ENCODE results near the gene RNF4.
"Not testable (repeated sequence)": the region's sequence is repeated elsewhere in the genome, so short reads cannot be mapped to it uniquely, and the experiment has no call there.

Gene RNF4

DNA sequence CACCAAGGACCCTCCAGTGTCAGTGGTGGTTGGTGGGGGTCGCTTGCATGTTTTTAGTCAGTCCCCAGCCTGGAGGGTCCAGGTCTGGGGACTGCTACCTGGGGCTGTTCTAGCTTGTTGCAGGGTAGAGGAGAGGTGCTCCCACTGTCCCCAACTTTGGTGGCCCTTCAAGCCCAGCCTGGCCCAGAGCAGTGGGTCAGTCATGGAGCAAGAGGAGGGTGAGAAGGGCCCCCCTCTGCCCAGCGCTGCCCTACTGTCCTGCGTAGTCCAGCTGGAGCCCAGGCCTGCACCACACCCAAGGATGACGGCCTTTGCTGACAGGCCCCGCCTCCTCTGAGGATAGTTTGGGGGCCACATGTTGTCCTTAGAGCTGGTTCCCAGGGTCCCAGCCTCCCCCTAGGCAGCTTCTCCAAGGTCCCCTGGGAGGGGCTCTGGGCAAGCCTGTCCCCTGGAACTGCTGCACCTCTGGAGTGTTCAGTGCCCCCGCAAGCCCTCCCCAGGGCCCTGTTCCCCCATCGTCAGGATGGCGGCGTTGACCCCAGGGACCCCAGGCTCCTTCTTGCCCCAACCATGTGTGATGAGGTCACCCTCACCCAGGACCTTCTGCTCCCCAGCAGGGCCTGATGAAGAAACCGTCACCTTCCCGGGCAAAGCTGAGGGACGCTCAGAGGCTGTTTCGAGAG lies 43.4 kb upstream of the RNF4 start:
- DNase-seq (ENCODE audit: extremely low read depth, low read depth): no peak
- no peak for TF ChIP-seq CTCF (IDR thresholded peaks at IDR 0.05; ENCODE audit: low read depth, low read length, missing control alignments)
- H3K4me3 ChIP-seq (replicated peaks; ENCODE audit: low read depth, low read length): no peak overlapping the region

GRCh38 chr4:2426069-2426397 lies 42.9 kb upstream of the RNF4 start:
- no peak overlapping the region for H3K4me3 ChIP-seq (replicated peaks; ENCODE audit: low read depth, low read length)
- no peak for TF ChIP-seq CTCF (IDR thresholded peaks at IDR 0.05; ENCODE audit: low read depth, low read length, missing control alignments)
- no peak for DNase-seq (ENCODE audit: extremely low read depth, low read depth)

GRCh38 chr4:2426711-2427275 lies 42.1 kb upstream of the RNF4 start:
- no peak for DNase-seq (ENCODE audit: extremely low read depth, low read depth)
- no peak for TF ChIP-seq CTCF (IDR thresholded peaks at IDR 0.05; ENCODE audit: low read depth, low read length, missing control alignments)
- no peak overlapping the region for H3K4me3 ChIP-seq (replicated peaks; ENCODE audit: low read depth, low read length)

GRCh38 chr4:2427383-2428334 lies 41.2 kb upstream of the RNF4 start:
- no peak for TF ChIP-seq CTCF (IDR thresholded peaks at IDR 0.05; ENCODE audit: low read depth, low read length, missing control alignments)
- DNase-seq (ENCODE audit: extremely low read depth, low read depth): no peak
- H3K4me3 ChIP-seq (replicated peaks; ENCODE audit: low read depth, low read length): no peak overlapping the region

GRCh38 chr4:2428496-2429213 lies 40.3 kb upstream of the RNF4 start:
- DNase-seq (ENCODE audit: extremely low read depth, low read depth): no peak
- TF ChIP-seq CTCF (IDR thresholded peaks at IDR 0.05; ENCODE audit: low read depth, low read length, missing control alignments): no peak
- H3K4me3 ChIP-seq (replicated peaks; ENCODE audit: low read depth, low read length): no peak overlapping the region

- not testable (repeated sequence) for H3K4me3 ChIP-seq (replicated peaks; ENCODE audit: low read depth, low read length); DNase-seq (ENCODE audit: extremely low read depth, low read depth)
These were observed 38.8 kb upstream of the RNF4 start for GRCh38 chr4:2429945-2430757.
